Stimulated activated CD4-positive, alpha-beta T cell treated with anti-CD3 and anti-CD28 coated beads, TNF-alpha, amount 100 ng/mL, for 4 hours (primary cell): Measurements from ENCODE around the gene RAB15.
A peak's percentile ranks its signal among the peaks of the same experiment; 100 is the strongest.

Experiments
- DNase-seq, 3 experiments: peaks; one replicate each; pipeline ENCODE4 v3.0.0-alpha.2; 2020; ENCODE audit warnings: low read depth in 3 of 3

RAB15 gene

GRCh38 chr14:64971943-64972791, at the start of gene RAB15:
TSS of gene RAB15 (minus strand) at chr14:64972336. CDS start at chr14:64972076, 260 bp downstream.
- DNase-seq, result peak in 2 of 3 experiments; percentile 21 to 24

- DNase-seq, result no peak
These were observed 47.9 kb upstream of the RAB15 start for GRCh38 chr14:65019944-65020566.

GRCh38 chr14:65016471-65016870, 44.3 kb upstream of the RAB15 start:
- DNase-seq, result no peak

- DNase-seq, result no peak
These were observed 43.3 kb upstream of the RAB15 start for GRCh38 chr14:65015391-65015790.

- no peak for DNase-seq
These were observed 40.2 kb upstream of the RAB15 start for GRCh38 chr14:65012353-65012752.

- no peak for DNase-seq
These were observed 39.4 kb upstream of the RAB15 start for GRCh38 chr14:65011538-65011937.

- DNase-seq, result no peak
These were observed 38.2 kb upstream of the RAB15 start for GRCh38 chr14:65010211-65010931.

GRCh38 chr14:65007202-65007601, 35.1 kb upstream of the RAB15 start:
- no peak for DNase-seq

GRCh38 chr14:65006261-65006721, 34.2 kb upstream of the RAB15 start:
- DNase-seq, result no peak

- no peak for DNase-seq
These were observed 31.3 kb upstream of the RAB15 start for GRCh38 chr14:65003394-65003793.

- DNase-seq, result no peak
These were observed 30.6 kb upstream of the RAB15 start for GRCh38 chr14:65002586-65003210.

GRCh38 chr14:65001723-65002122, 29.6 kb upstream of the RAB15 start:
- no peak for DNase-seq

GRCh38 chr14:65000898-65001591, 28.9 kb upstream of the RAB15 start:
- DNase-seq, result no peak

GRCh38 chr14:64998455-64998931, 26.4 kb upstream of the RAB15 start:
- DNase-seq, result no peak

GRCh38 chr14:64997108-64997794, 25.1 kb upstream of the RAB15 start:
- no peak for DNase-seq

GRCh38 chr14:64995291-64995690, 23.2 kb upstream of the RAB15 start:
- no peak for DNase-seq

GRCh38 chr14:64994540-64994939, 22.4 kb upstream of the RAB15 start:
- no peak for DNase-seq

- DNase-seq, result no peak
These were observed 21.3 kb upstream of the RAB15 start for GRCh38 chr14:64993266-64993930.

- DNase-seq, result no peak
These were observed 20.3 kb upstream of the RAB15 start for GRCh38 chr14:64992328-64992885.

GRCh38 chr14:64990939-64991338, 18.8 kb upstream of the RAB15 start:
- DNase-seq, result no peak
